ENCODE data around the gene AGPS.

The AGPS gene

GRCh38 chr2:177582000-177582399, 189.4 kb downstream of the AGPS start:
- no peak overlapping the region for H3K4me3 ChIP-seq (replicated peaks; ENCODE audit: low read depth, low read length)
- no peak for TF ChIP-seq CTCF (IDR thresholded peaks at IDR 0.05; ENCODE audit: low read depth, low read length, missing control alignments)
- no peak for DNase-seq (ENCODE audit: extremely low read depth, low read depth)

- no peak for TF ChIP-seq CTCF (IDR thresholded peaks at IDR 0.05; ENCODE audit: low read depth, low read length, missing control alignments)
- H3K4me3 ChIP-seq (replicated peaks; ENCODE audit: low read depth, low read length): no peak overlapping the region
- no peak for DNase-seq (ENCODE audit: extremely low read depth, low read depth)
Observed at GRCh38 chr2:177584030-177584692, 191.6 kb downstream of the AGPS start.

GRCh38 chr2:177585234-177585863, 192.8 kb downstream of the AGPS start:
- H3K4me3 ChIP-seq (replicated peaks; ENCODE audit: low read depth, low read length): no peak overlapping the region
- TF ChIP-seq CTCF (IDR thresholded peaks at IDR 0.05; ENCODE audit: low read depth, low read length, missing control alignments): no peak
- DNase-seq (ENCODE audit: extremely low read depth, low read depth): no peak

GRCh38 chr2:177586154-177586553, 193.6 kb downstream of the AGPS start:
- TF ChIP-seq CTCF (IDR thresholded peaks at IDR 0.05; ENCODE audit: low read depth, low read length, missing control alignments): no peak
- DNase-seq (ENCODE audit: extremely low read depth, low read depth): no peak
- no peak overlapping the region for H3K4me3 ChIP-seq (replicated peaks; ENCODE audit: low read depth, low read length)

- no peak for DNase-seq (ENCODE audit: extremely low read depth, low read depth)
- no peak for TF ChIP-seq CTCF (IDR thresholded peaks at IDR 0.05; ENCODE audit: low read depth, low read length, missing control alignments)
- H3K4me3 ChIP-seq (replicated peaks; ENCODE audit: low read depth, low read length): no peak overlapping the region
Observed at GRCh38 chr2:177587371-177587770, 194.8 kb downstream of the AGPS start.

GRCh38 chr2:177588671-177589070, 196.1 kb downstream of the AGPS start:
- no peak for TF ChIP-seq CTCF (IDR thresholded peaks at IDR 0.05; ENCODE audit: low read depth, low read length, missing control alignments)
- no peak overlapping the region for H3K4me3 ChIP-seq (replicated peaks; ENCODE audit: low read depth, low read length)
- DNase-seq (ENCODE audit: extremely low read depth, low read depth): no peak
